Natural killer cell treated with Interleukin-12 subunit alpha and Interleukin-12 subunit beta and Interleukin-15 and Interleukin-18, amount 100 ng/mL, for 72 hours (primary cell): ENCODE measurements around the gene ANXA4. TPM values are rescaled to one million over a fixed set of nuclear protein-coding genes. Genes with fewer than 3 reads are reported as not detected.

Source experiments
- ATAC-seq, 2 donors: fragments of 150-1000 bp; cut with Tn5 transposase in 1 of 2; sonication (Bioruptor Pico), chemical (Tn5 transposase) in 1 of 2; 2 replicates each; pipeline ENCODE4 v1.10.0; 2021
- DNase-seq: peaks from one replicate; pipeline ENCODE4 v3.0.0; 2022; ENCODE audit warnings: low spot score
- H3K27ac Mint-ChIP-seq, 2 donors: 1 replicate in 1 of 2; 2 replicates in 1 of 2; pipeline ENCODE4 v1.8.0; 2022; ENCODE audit warnings: mixed read lengths in 2 of 2, mild to moderate bottlenecking in 1 of 2, moderate library complexity in 1 of 2
- H3K27me3 Mint-ChIP-seq, 2 donors: 1 replicate in 1 of 2; 2 replicates in 1 of 2; pipeline ENCODE4 v1.8.0; 2022; ENCODE audit warnings: mixed read lengths in 2 of 2
- H3K36me3 Mint-ChIP-seq: one replicate; pipeline ENCODE4 v1.8.0; 2022; ENCODE audit warnings: mixed read lengths
- H3K4me1 Mint-ChIP-seq, 2 donors: 1 replicate in 1 of 2; 2 replicates in 1 of 2; pipeline ENCODE4 v1.8.0; 2022; ENCODE audit warnings: low read depth in 2 of 2, mixed read lengths in 2 of 2, mild to moderate bottlenecking in 1 of 2
- H3K4me3 Mint-ChIP-seq: one replicate; pipeline ENCODE4 v1.8.0; 2022; ENCODE audit warnings: mixed read lengths
- H3K9me3 Mint-ChIP-seq: 2 replicates; pipeline ENCODE4 v1.8.0; 2022; ENCODE audit warnings: mixed read lengths
- total RNA-seq, 2 donors: library from RNA; stranded (reverse); gene quantifications; one replicate each; pipeline ENCODE4 v1.2.3, GENCODE V29; 2022

Gene ANXA4
- total RNA-seq, 2 donors from 2014 or later = 15.2 to 21.7 TPM

- peaks cover 4% of the 10 kb centered on the region for H3K36me3 Mint-ChIP-seq
- no peaks in the 10 kb centered on the region for H3K9me3 Mint-ChIP-seq
- no peaks in the 10 kb centered on the region for H3K27me3 Mint-ChIP-seq
- H3K27ac Mint-ChIP-seq = no peak overlapping the region
- no peaks in the 10 kb centered on the region for H3K4me1 Mint-ChIP-seq
- DNase-seq = no peak
- no peak overlapping the region for H3K4me3 Mint-ChIP-seq
- no peak for ATAC-seq
Observed at GRCh38 chr2:69848186-69848790, 106.4 kb downstream of the ANXA4 start.

DNA sequence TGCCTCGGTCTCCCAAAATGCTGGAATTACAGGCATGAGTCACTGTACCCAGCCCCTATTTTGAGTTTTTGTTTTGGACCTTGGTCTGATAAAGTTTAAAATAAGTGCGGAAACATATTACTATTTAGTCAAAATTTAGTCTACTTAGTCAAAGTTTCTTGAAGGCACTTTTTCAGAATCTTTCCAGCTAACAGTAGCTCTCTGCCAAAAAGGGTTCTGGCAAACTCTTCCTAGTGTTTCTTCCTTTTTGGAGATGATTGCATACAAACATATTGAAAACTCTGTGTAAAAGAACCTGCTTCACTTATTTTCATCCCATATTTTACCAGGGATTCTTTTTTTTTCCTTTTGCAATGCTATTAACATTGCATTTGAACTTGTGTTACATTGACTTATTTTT is 116.3 kb downstream of the ANXA4 start:
- Mint-ChIP-seq H3K27ac (no peak overlapping the region), H3K4me3 (no peak overlapping the region), H3K27me3 (no peaks in the 10 kb centered on the region), H3K4me1 (no peaks in the 10 kb centered on the region), H3K36me3 (peaks cover 7% of the 10 kb centered on the region), H3K9me3 (no peaks in the 10 kb centered on the region)
- ATAC-seq (no peak), DNase-seq (no peak)

- H3K4me3 Mint-ChIP-seq = no peak overlapping the region
- ATAC-seq = no peak
Observed at GRCh38 chr2:69863298-69863697, 121.4 kb downstream of the ANXA4 start.

More at GRCh38 chr2:69863298-69863697, 121.4 kb downstream of the ANXA4 start:
- no peaks in the 10 kb centered on the region for H3K27me3 Mint-ChIP-seq
- H3K27ac Mint-ChIP-seq = no peak overlapping the region
- no peak for DNase-seq
- no peaks in the 10 kb centered on the region for H3K9me3 Mint-ChIP-seq
- H3K4me1 Mint-ChIP-seq = peaks cover 0 to 4% of the 10 kb centered on the region in 2 donors
- peaks cover 16% of the 10 kb centered on the region for H3K36me3 Mint-ChIP-seq

Other genes starting within 250 kb of the ANXA4 start
- gene AAK1, start 98.4 kb upstream of the ANXA4 start, total RNA-seq = 100 to 1,000 TPM in 1 of 2 donors, 10 to 100 TPM in 1; 97.1 to 114 TPM
- gene GMCL1, start 87.5 kb downstream of the ANXA4 start, total RNA-seq = 10 to 100 TPM; 18.6 to 36.7 TPM
- 10 to 100 TPM; 43.0 to 64.4 TPM for gene SNRNP27, start 151.8 kb downstream of the ANXA4 start, total RNA-seq
- 10 to 100 TPM; 27.6 to 42.7 TPM for gene MXD1, start 173.0 kb downstream of the ANXA4 start, total RNA-seq
- gene ASPRV1, start 219.5 kb downstream of the ANXA4 start, total RNA-seq = under 1 TPM; 0.55 to 0.84 TPM